Cardiac fibroblast (primary cell): ENCODE measurements around the gene DKK3.
A peak's percentile ranks its signal among the peaks of the same experiment; 100 is the strongest.

ENCODE experiments used
- DNase-seq, 2 donors: peaks; one replicate each; pipeline versions ENCODE4 v3.0.0 to v3.0.0-alpha.2; 2010; ENCODE audit warnings: low read depth in 2 of 2
- H3K4me3 ChIP-seq, 2 donors: replicated peaks in 1 of 2; 1 replicate in 1 of 2; 2 replicates in 1 of 2; pipeline ENCODE4 v1.5.1; 2011; ENCODE audit warnings: low read depth in 2 of 2, low read length in 2 of 2, mild to moderate bottlenecking in 2 of 2, moderate library complexity in 1 of 2
- TF ChIP-seq, protein P1 (sequence below): IDR thresholded peaks from one replicate; pipeline ENCODE4 v1.5.1; 2011; ENCODE audit warnings: low read depth, mild to moderate bottlenecking, low read length, inconsistent platforms

The DKK3 gene

GRCh38 chr11:11996321-11997048 is 11.9 kb downstream of the DKK3 start:
- H3K4me3 ChIP-seq, result no peak overlapping the region
- DNase-seq, result no peak
- TF ChIP-seq, protein P1, sequence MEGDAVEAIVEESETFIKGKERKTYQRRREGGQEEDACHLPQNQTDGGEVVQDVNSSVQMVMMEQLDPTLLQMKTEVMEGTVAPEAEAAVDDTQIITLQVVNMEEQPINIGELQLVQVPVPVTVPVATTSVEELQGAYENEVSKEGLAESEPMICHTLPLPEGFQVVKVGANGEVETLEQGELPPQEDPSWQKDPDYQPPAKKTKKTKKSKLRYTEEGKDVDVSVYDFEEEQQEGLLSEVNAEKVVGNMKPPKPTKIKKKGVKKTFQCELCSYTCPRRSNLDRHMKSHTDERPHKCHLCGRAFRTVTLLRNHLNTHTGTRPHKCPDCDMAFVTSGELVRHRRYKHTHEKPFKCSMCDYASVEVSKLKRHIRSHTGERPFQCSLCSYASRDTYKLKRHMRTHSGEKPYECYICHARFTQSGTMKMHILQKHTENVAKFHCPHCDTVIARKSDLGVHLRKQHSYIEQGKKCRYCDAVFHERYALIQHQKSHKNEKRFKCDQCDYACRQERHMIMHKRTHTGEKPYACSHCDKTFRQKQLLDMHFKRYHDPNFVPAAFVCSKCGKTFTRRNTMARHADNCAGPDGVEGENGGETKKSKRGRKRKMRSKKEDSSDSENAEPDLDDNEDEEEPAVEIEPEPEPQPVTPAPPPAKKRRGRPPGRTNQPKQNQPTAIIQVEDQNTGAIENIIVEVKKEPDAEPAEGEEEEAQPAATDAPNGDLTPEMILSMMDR, result no peak

GRCh38 chr11:11995601-11996000 is 12.8 kb downstream of the DKK3 start:
- no peak overlapping the region for H3K4me3 ChIP-seq
- DNase-seq, result no peak
- TF ChIP-seq, protein P1, result no peak

GRCh38 chr11:11993839-11994238 is 14.6 kb downstream of the DKK3 start:
- peak; percentile 69 to 78 for DNase-seq
- no peak overlapping the region for H3K4me3 ChIP-seq
- TF ChIP-seq, protein P1, result no peak

DNA sequence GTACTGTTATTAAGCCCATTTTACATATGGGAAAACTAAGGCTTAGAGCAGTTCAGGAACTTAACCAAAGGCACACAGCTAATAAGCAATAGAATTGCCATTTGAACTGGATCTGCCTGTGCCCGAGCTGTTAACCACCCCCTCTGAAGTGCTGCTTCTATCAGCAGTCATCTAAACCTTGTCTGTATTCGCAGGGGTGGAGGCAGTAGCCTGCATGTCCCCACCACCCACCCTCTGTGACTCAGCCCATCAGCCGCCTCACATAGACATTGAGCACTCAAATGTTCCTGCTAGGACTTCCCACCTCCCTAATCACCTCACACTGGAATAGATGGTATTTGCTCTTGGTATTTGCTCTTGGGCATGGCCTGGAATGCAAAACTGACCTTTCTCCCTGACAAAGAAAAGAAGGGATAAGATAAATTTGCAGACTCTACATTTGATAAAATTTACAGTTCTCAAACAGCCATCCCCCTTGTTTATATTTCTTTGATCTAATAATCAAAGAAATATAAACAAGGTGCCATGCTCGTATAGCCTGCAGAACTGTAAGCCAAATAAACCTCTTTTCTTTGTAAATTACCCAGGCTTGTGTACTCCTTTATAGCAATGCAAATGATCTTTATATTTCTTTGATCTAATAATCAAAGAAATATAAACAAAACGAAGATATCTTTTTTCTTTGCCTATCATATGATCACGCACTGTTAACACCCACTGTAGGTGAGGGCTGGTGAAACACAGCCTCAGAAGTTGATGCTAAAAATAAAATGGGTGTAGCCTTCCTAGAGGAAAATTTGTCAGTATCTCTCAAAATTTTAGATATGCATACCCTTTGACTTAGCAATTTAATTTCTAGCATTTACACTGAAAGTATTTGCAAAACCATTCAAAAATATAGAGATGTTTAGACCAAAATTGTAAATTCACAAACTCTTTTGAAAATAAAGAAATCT is 15.9 kb downstream of the DKK3 start:
- TF ChIP-seq, protein P1, result no peak
- no peak overlapping the region for H3K4me3 ChIP-seq
- peak in 1 of 2 donors; percentile 23 for DNase-seq

DNA sequence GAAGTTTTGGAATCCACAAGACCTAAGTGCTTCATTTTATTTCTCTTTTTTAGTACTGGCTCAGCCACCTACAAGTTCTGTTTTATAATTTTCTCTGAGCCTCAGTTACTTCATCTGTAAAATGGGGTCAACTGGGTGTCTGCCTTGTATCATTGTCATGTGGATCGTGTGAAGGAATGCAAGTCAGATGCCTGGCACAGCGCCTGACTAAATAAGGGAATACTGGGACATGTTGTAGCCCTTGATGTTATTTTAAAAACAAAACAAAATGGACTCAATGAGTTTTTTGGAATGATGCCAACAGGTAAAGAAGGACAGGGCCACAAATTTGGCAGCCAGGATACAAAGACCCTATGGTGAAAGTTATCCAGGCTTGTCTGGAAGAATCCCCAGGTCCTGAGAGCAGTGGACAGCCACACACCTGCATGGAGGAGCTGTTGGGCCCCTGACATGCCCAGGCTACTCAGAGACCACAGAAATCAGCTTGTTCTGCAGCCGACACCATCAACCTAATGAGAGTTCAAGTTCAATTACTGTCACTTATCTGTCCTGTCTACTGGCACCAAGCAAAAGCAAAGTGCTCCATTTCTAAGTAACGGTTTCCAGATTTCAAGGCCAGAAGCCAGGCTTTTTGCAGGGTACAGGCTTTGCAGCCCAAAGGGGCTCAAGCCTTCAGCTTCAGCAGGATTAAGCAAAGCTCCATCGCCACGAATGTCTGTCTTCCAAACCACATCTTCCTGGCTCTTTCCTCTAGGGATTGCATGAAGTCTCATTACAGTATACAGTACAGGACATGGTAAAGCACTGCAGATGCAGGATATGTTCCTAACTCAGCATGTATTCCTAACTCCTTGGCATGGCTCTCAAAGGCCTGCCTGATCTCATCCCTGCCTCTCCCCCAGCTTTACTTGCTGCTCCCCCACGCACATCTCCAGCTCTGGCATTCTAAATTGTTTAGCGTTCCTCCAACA is 18.4 kb downstream of the DKK3 start:
- DNase-seq, result peak; percentile 49 to 55
- TF ChIP-seq, protein P1, result no peak
- H3K4me3 ChIP-seq, result no peak overlapping the region

- no peak for DNase-seq
- no peak overlapping the region for H3K4me3 ChIP-seq
- TF ChIP-seq, protein P1, result peak; percentile 15
These were observed 19.7 kb downstream of the DKK3 start for GRCh38 chr11:11988681-11989261.
